Breast epithelium (tissue), 4 donors: ENCODE results near the gene USP24. TPM values are rescaled to one million over a fixed set of nuclear protein-coding genes. Genes with fewer than 3 reads are reported as not detected.

Source experiments
- DNase-seq, 2 donors: peaks; one replicate each; pipeline ENCODE4 v3.0.0-alpha.2; 2019; ENCODE audit warnings: low spot score in 2 of 2
- H3K27ac ChIP-seq, 2 donors: fragments of 200-600 bp; sonication (generic) in 1 of 2; one replicate each; pipeline ENCODE4 v1.5.1; 2016 to 2019; ENCODE audit warnings: mild to moderate bottlenecking in 1 of 2
- H3K27me3 ChIP-seq, 2 donors: fragments of 200-600 bp; sonication (generic) in 1 of 2; one replicate each; pipeline versions ENCODE4 v1.5.1 to v1.6.0; 2017 to 2019; ENCODE audit warnings: control low read depth in 1 of 2, mild to moderate bottlenecking in 1 of 2
- H3K36me3 ChIP-seq: fragments of 200-600 bp; one replicate; pipeline ENCODE4 v1.5.1; 2019
- H3K4me1 ChIP-seq, 2 donors: fragments of 200-600 bp; sonication (generic); one replicate each; pipeline ENCODE4 v1.5.1; 2016 to 2019; ENCODE audit warnings: control low read depth in 1 of 2
- H3K4me3 ChIP-seq, 3 donors: fragments of 200-600 bp; sonication (generic); 1 replicate in 2 of 3; 2 replicates in 1 of 3; pipeline ENCODE4 v1.5.1; 2016 to 2019; ENCODE audit warnings: mild to moderate bottlenecking in 3 of 3, moderate library complexity in 2 of 3
- H3K9me3 ChIP-seq, 2 donors: fragments of 200-600 bp; sonication (generic) in 1 of 2; one replicate each; pipeline ENCODE4 v1.5.1; 2016 to 2019; ENCODE audit warnings: control low read depth in 1 of 2
- CTCF ChIP-seq, 3 donors: fragments of 450-650 bp; IDR thresholded peaks; one replicate each; pipeline ENCODE4 v1.5.1; 2016 to 2017; ENCODE audit warnings: antibody characterized with exemption in 3 of 3, mild to moderate bottlenecking in 3 of 3, moderate library complexity in 3 of 3
- POLR2A ChIP-seq: fragments of 450-650 bp; IDR thresholded peaks from one replicate; pipeline ENCODE4 v1.6.1; 2016; ENCODE audit warnings: antibody characterized with exemption, mild to moderate bottlenecking, moderate library complexity
- POLR2AphosphoS5 ChIP-seq, 3 donors: sonication (generic); formaldehyde crosslinking; IDR thresholded peaks; one replicate each; pipeline ENCODE4 v1.6.1; 2017; ENCODE audit warnings: antibody characterized with exemption in 3 of 3
- intact Hi-C: fragments of 100-400 bp; cut with DNase I; formaldehyde crosslinking; loops from one replicate; pipeline ENCODE4 v1.15.1; 2023; ENCODE audit warnings: low total_unique reads
- total RNA-seq, 3 donors: library from RNA; depleted of rRNA; stranded (reverse); fragments of >200 nt; gene quantifications; one replicate each; pipeline ENCODE4 v1.1.0, GENCODE V29; 2016

The USP24 gene
- total RNA-seq, 3 donors from 2014 or later: 51.5 to 103 (median 77.3) TPM

GRCh38 chr1:55245781-55246180 lies 30.6 kb upstream of the USP24 start:
- Histone ChIP-seq H3K27ac (peak overlapping the region in 1 of 2 donors; percentile 21), H3K27me3 (no peaks in the 10 kb centered on the region), H3K4me3 (no peak overlapping the region), H3K4me1 (no peaks in the 10 kb centered on the region), H3K9me3 (no peaks in the 10 kb centered on the region), H3K36me3 (no peaks in the 10 kb centered on the region)
- intact Hi-C loops: no loop called here
- DNase-seq: peak in 1 of 2 donors; percentile 36
- TF ChIP-seq CTCF (IDR thresholded peaks at IDR 0.05) (no peak), POLR2AphosphoS5 (IDR thresholded peaks at IDR 0.05) (no peak), POLR2A (no peak)

GRCh38 chr1:55244476-55245099 lies 29.4 kb upstream of the USP24 start:
- Histone ChIP-seq H3K27ac (peak overlapping the region in 1 of 2 donors; percentile 55), H3K4me1 (no peaks in the 10 kb centered on the region), H3K36me3 (no peaks in the 10 kb centered on the region), H3K4me3 (no peak overlapping the region), H3K27me3 (no peaks in the 10 kb centered on the region), H3K9me3 (no peaks in the 10 kb centered on the region)
- no peak for DNase-seq
- TF ChIP-seq POLR2AphosphoS5 (IDR thresholded peaks at IDR 0.05) (no peak), CTCF (IDR thresholded peaks at IDR 0.05) (no peak), POLR2A (no peak)
- intact Hi-C loops: no loop called here

GRCh38 chr1:55243655-55244054 lies 28.5 kb upstream of the USP24 start:
- Histone ChIP-seq H3K36me3 (no peaks in the 10 kb centered on the region), H3K9me3 (no peaks in the 10 kb centered on the region), H3K27ac (no peak overlapping the region), H3K4me3 (no peak overlapping the region), H3K27me3 (no peaks in the 10 kb centered on the region), H3K4me1 (no peaks in the 10 kb centered on the region)
- intact Hi-C loops: no loop called here
- no peak for TF ChIP-seq CTCF (IDR thresholded peaks at IDR 0.05)
- no peak for TF ChIP-seq POLR2A
- TF ChIP-seq POLR2AphosphoS5 (IDR thresholded peaks at IDR 0.05): no peak
- DNase-seq: no peak

- intact Hi-C loops: no loop called here
- Histone ChIP-seq H3K36me3 (no peaks in the 10 kb centered on the region), H3K27me3 (no peaks in the 10 kb centered on the region), H3K4me1 (no peaks in the 10 kb centered on the region), H3K9me3 (no peaks in the 10 kb centered on the region), H3K4me3 (no peak overlapping the region), H3K27ac (no peak overlapping the region)
- TF ChIP-seq POLR2AphosphoS5 (IDR thresholded peaks at IDR 0.05): no peak
- TF ChIP-seq CTCF (IDR thresholded peaks at IDR 0.05): no peak
- no peak for TF ChIP-seq POLR2A
- no peak for DNase-seq
Observed at GRCh38 chr1:55239548-55239947, 24.4 kb upstream of the USP24 start.

GRCh38 chr1:55235722-55236121 lies 20.6 kb upstream of the USP24 start:
- TF ChIP-seq POLR2AphosphoS5 (IDR thresholded peaks at IDR 0.05) (no peak), CTCF (IDR thresholded peaks at IDR 0.05) (no peak), POLR2A (no peak)
- peak overlapping the region in 1 of 2 donors; percentile 33 for H3K27ac ChIP-seq
- no peak for DNase-seq
- H3K4me1 ChIP-seq: no peaks in the 10 kb centered on the region
- H3K9me3 ChIP-seq: no peaks in the 10 kb centered on the region
- no peaks in the 10 kb centered on the region for H3K36me3 ChIP-seq
- no peaks in the 10 kb centered on the region for H3K27me3 ChIP-seq
- intact Hi-C loops: no loop called here
- H3K4me3 ChIP-seq: peak overlapping the region in 1 of 3 donors; percentile 5
